ENCODE measurements around the gene SUGCT.

DNA sequence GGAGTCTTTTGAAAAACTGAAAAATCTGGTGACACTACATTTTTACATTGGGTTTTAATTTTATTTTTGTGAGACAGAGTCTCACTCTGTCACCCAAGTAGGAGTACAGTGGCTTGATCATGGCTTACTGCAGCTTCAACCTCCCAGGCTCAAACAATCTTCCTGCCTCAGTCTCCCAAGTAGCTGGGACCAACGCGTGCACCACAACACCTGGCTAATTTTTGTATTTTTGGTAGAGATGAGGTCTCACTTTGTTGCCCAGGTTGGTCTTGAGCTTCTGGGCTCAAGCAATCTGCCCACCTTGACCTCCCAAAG is 11.9 kb upstream of the SUGCT start:
- no peak for TF ChIP-seq ZNF274 (IDR thresholded peaks at IDR 0.05; ENCODE audit: low read depth, low read length)
- TF ChIP-seq YY1 (IDR thresholded peaks at IDR 0.05; ENCODE audit: insufficient read depth, insufficient read length): no peak
